ENCODE results near the gene CHRNA4. TPM values are rescaled to one million over a fixed set of nuclear protein-coding genes. Genes with fewer than 3 reads are reported as not detected.

Gene CHRNA4
- total and polyA plus RNA-seq, 2 of the 13 experiments (the other 11 are each of a cell fraction or from before 2014, with no cell fraction given): not detected

DNA sequence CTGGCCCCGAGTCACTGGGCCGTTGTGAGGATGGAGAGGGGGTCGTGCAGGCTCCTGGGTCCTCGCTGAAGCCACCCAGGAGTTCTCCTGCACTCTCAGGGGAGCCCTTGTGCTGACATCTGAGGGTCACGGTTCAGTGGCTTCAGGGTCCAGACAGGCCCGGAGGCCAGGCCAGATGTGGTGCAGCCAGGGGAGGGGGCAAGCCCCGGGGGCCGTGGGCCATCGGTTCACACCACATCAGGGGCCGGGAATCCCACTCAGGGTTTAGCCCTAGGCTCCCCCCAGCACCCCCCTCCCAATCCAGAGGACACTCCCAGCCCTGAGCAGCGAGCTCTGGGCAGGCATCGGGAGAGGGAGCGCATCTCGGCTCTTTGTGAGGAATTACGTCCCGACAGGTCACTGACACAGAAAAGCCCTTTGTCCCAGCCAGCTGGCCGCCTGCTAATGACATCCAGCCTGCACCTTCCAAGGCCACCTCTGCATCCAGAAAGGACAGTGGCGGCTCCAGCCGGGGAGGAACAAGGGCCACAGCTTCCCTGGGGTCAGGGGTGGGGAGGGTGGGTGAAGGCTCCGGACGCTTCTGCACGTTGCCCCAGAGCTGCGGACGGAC, 6.4 kb upstream of the CHRNA4 start (continued):
- no peak for TF ChIP-seq HNRNPK (IDR thresholded peaks at IDR 0.05; ENCODE audit: low read depth, low read length, poor library complexity, severe bottlenecking)
- TF ChIP-seq, protein P1, sequence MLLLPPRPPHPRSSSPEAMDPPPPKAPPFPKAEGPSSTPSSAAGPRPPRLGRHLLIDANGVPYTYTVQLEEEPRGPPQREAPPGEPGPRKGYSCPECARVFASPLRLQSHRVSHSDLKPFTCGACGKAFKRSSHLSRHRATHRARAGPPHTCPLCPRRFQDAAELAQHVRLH (CRISPR knock-in tag; IDR thresholded peaks at IDR 0.05; ENCODE audit: borderline replicate concordance, low read depth): no peak
- peak; percentile 59; the same call in 1 of the 2 replicates for TF ChIP-seq HOXD1 (CRISPR knock-in tag; IDR thresholded peaks at IDR 0.05)
- no peak for TF ChIP-seq ZSCAN21 (CRISPR knock-in tag; IDR thresholded peaks at IDR 0.05; ENCODE audit: borderline replicate concordance)
- peak; percentile 10 for TF ChIP-seq SKI (IDR thresholded peaks at IDR 0.05; ENCODE audit: partially characterized antibody)
- TF ChIP-seq ZNF639 (CRISPR knock-in tag; conservative IDR thresholded peaks at IDR 0.05): no peak
- no peak for TF ChIP-seq HNRNPUL1 (IDR thresholded peaks at IDR 0.05; ENCODE audit: low read depth, low read length)
- 0 out of 2 replicates have a peak, but pooled peaks have one; percentile 47 for TF ChIP-seq SALL2 (CRISPR knock-in tag; IDR thresholded peaks at IDR 0.05)
- TF ChIP-seq ZFP1 (CRISPR knock-in tag; IDR thresholded peaks at IDR 0.05): no peak
- TF ChIP-seq ZSCAN5A (CRISPR knock-in tag; IDR thresholded peaks at IDR 0.05; ENCODE audit: borderline replicate concordance): no peak
- TF ChIP-seq MTF1 (CRISPR knock-in tag; IDR thresholded peaks at IDR 0.05): no peak
- TF ChIP-seq SALL1 (CRISPR knock-in tag; IDR thresholded peaks at IDR 0.05): peak; percentile 45
- no peak for TF ChIP-seq PRPF4 (IDR thresholded peaks at IDR 0.05; ENCODE audit: low read depth, low read length, poor library complexity, severe bottlenecking)
- no peak for TF ChIP-seq PLRG1 (conservative IDR thresholded peaks at IDR 0.05)
- no peak for TF ChIP-seq SP4 (CRISPR knock-in tag; IDR thresholded peaks at IDR 0.05)
- peak; percentile 49; the same call in 1 of the 2 replicates for TF ChIP-seq PPARG (CRISPR knock-in tag; conservative IDR thresholded peaks at IDR 0.05)
- TF ChIP-seq ZNF572 (CRISPR knock-in tag; IDR thresholded peaks at IDR 0.05): no peak
- no peak for TF ChIP-seq ZNF543 (CRISPR knock-in tag; IDR thresholded peaks at IDR 0.05)
- no peak for TF ChIP-seq ZNF512B (CRISPR knock-in tag; IDR thresholded peaks at IDR 0.05; ENCODE audit: borderline replicate concordance)
- no peak for TF ChIP-seq ZNF687 (CRISPR knock-in tag; IDR thresholded peaks at IDR 0.05)
- TF ChIP-seq U2AF1 (optimal IDR thresholded peaks at IDR 0.05; ENCODE audit: low read depth, low read length): no peak
